SKM-1 (cell line): ENCODE results near the gene ANXA4.
A peak's percentile ranks its signal among the peaks of the same experiment; 100 is the strongest.
"Not testable (repeated sequence)": the region's sequence is repeated elsewhere in the genome, so short reads cannot be mapped to it uniquely, and the experiment has no call there.

Experiments
- DNase-seq: peaks from one replicate; lab custom pipeline; 2025; ENCODE audit not compliant: unreplicated experiment; lab: John Stamatoyannopoulos, UW

ANXA4 gene

DNA sequence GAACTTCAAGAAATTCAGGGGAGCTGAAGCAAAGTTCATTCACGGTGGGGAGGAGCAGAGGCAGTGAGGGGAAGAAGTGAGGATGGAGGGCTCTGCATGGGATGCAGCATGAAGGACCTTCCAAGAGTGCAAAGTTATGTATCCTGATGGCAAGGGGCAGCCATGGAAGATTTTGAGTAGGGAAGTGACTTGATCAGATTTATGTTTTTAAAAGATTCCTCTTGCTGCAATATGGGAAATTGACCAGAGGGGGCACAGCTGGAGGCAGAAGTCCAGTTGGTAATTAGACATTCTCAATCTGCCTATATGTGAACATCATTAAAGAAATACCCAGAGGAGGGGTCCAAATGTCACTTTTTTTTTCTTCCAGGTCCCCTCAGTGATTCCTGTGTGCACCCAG, 21.5 kb upstream of the ANXA4 start:
- peak; percentile 25 for DNase-seq

DNA sequence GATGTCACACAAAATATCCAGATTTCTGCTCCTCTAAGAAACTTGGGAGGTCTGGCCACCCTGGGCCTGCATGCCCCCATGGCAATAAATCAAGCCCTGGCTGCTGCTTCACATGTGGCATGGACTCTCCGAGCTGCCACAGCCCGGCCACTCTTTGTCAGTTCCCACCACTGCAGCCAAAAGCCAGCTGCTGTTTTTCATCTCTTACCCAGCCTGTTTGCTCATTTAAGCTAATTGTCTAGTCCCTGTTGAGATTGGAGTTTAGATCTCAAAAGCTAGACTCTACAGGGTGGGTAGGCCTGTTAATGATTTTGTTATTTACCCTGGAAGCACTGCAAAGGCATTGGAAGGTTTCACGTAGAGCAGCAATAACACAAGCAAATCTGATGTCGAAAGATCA, 20.9 kb upstream of the ANXA4 start:
- DNase-seq, result no peak

DNA sequence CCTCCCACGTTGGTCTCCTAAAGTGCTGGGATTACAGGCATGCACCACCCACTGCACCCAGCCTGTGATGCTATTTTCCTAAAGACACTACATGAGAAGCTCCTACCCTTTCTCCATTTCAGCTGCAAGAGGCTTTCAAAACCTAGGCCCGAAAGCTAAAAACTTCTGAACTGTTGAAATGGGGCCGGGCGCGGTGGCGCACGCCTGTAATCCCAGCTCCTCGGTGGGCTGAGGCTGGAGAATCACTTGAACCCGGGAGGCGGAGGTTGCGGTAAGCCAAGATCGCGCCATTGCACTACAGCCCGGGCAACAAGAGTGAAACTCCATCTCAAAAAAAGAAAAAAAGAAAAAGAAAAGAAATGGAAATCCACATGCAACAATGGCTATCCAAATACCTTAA, 18.1 kb upstream of the ANXA4 start:
- DNase-seq, result no peak

DNA sequence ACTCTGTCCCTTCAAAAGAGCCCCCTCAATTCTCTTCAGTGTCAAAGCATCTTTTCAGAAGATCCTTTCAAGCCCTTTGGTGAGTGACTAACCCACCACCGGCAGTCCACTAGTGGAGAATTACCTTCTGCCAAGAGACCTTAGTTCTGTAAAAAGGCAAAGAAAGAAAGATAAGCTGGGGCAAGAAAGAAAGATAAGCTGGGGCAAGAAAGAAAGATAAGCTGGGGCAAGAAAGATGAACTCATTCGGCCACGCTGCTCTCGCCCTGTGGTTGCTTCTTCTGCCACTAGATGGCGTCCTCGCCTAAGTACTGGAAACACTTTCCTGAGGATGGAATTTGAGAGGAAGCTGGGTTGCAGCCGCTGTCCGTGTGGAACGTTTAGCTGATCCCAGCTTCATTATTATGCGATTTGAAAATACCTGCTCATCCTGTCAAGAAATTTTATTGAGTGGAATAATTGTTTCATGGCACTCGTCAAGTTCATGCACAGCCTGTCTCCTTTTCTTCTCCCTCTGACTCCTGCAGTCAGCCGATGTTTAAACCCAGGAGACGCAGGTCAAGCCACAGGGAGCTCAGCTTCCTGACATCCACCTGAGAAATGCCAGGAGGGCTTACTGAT, 17.3 kb upstream of the ANXA4 start:
- peak; percentile 59 for DNase-seq

DNA sequence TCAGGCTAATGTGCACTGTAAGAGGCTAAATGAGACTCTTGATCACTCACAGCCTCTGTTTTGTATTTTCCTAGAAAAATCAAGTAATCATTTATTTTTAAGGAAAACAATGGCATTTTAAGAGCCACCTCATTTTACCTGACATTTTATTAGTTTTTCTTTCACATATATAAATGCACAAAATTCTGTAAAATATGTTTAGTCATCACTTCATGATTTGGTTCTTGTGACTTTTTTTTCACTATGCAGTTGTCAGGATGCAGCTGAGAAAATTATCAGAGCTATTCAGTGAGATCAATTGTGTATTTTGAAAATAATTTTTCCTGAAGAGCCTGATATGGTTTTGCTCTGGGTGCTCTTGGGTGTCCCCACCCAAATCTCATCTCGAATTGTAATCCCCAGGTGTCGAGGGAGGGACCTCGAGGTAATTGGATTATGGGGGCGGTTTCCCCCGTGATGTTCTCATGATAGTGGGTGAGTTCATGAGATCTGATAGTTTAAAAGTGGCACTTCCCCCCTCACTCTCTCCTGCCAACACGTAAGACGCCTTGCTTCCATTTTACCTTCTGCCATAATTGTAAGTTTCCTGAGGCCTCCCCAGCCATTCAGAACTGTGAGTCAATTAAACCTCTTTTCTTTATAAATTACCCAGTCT, 16.1 kb upstream of the ANXA4 start:
- no peak for DNase-seq

DNA sequence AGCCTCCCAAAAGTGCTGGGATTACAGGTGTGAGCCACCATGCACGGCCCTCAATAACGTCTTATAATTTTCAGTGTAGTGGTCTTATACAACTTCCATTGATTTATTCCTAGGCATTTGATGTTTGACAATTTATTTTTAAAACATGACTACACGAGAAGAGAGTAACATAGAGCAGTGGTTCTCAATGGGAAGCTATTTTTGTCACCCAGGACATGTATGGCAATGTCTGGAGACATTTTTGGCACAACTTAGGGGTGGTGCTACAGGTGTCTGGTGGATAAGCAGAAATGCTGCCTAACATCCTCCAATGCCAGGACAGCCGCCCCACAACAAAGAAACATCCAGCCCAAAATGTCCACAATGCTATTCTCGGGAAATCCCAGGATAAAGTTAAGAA, 12.7 kb upstream of the ANXA4 start:
- no peak for DNase-seq

DNA sequence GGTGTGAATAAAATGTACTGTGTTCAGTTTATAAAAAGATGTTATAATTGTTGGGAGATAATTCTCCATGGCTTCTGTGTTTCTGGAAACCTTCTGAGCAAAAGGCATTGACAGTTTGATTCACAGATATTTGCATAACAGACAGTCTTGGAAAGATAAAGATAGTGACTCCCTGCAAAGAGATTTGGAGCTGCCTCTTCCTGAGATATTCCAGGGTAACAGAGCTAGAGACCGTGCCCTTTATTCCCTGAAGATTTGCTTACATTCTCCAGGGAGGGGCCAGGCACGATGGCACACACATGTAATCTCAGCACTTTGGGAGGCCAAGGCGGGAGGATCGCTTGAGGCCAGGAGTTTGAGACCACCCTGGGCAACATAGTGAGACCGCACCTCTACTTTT, 12.2 kb upstream of the ANXA4 start:
- DNase-seq, result no peak

DNA sequence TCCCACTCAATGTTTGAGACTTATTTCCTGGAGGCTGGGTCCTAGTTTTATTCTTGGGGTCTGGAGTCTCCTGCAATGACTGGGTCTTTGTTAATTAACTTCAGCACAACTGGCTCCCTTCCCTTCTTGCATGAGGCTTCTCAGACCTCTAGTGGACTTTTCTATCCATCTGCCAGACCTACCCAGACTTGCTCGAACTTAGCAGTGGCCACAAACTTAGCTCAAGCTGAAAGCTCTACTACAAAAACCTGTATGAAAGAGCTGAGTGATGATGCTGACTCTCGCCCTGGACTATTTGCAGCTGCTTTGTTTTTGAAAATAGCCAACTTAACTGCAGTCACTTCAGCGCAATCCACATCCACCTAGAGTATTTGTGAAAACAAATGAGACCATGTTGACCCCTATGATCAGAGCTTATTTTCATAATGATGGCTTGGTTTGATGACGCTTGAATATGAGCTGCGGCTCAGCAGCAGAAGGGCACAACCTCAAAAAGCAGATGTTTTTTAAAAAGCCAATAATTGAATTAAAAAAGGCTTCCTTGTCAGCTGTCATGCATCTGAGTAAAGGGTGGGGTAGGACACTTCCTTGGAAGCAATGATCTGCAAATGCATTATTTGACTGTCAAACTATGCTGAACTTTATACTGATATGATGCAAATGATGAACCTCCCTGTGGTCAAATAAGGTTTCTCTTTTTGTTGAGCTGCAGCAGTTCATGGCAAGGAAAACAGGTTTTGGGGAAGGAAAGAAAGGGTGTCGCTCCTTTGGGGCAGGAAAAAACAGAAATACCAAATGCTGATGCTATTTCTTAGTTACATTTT, 10.6 kb upstream of the ANXA4 start:
- DNase-seq, result no peak

DNA sequence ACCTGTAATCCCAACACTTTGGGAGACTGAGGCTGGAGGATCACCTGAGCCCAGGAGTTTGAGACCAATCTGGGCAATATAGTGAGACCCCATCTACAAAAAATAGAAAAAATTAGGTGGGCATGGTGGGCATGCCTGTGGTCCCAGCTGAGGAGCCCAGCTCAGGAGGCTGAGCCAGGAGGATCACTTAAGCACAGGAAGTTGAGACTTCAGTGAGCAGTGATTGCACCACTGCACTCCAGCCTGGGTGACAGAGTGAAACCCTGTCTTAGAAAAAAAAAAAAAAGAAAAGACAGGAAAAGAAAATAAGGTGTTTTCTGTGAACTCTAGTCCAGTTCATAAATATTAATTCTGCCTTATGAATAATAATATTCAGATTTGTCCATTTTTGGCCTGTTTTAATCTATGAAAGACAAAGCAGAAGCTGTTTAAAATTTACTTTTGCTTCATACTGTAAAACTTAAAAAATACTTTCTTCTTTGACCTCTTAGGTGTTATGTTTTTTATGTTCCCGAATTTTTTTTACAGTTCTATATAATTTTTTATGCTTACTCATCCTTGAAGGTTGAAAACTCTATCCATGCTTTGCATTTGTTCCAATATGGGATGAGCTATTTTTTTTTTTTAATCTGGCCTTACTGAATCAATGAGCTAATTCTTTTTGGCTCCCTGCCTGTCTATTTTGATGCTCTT, 8.4 kb upstream of the ANXA4 start:
- no peak for DNase-seq

DNA sequence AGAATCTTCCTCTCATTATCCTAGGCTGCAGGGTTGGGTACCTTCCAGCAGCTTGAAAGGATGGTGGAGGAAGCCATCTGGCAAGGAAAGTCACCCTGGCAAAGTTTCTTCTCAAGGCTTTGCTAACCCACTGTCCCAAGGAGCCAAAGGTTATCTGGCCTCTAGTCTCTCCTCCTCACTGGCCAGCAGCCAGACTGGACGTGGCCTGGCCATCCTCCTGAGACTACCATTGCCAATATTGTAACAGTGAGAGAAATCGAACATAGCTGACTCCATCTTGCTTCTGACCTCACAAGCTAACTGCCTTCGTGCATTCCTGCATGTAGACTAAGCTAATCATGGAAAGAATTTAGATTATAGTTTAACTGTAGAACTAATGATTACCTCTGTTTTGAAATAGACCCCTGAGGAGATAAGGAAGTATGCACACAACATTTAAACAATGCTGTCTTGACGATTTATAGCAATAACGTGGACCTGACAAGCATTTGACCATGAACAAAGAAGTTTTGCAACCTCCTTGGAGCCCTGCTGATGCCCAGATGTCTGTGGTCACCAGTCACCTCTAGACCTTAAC, 7.8 kb upstream of the ANXA4 start:
- DNase-seq, result no peak

DNA sequence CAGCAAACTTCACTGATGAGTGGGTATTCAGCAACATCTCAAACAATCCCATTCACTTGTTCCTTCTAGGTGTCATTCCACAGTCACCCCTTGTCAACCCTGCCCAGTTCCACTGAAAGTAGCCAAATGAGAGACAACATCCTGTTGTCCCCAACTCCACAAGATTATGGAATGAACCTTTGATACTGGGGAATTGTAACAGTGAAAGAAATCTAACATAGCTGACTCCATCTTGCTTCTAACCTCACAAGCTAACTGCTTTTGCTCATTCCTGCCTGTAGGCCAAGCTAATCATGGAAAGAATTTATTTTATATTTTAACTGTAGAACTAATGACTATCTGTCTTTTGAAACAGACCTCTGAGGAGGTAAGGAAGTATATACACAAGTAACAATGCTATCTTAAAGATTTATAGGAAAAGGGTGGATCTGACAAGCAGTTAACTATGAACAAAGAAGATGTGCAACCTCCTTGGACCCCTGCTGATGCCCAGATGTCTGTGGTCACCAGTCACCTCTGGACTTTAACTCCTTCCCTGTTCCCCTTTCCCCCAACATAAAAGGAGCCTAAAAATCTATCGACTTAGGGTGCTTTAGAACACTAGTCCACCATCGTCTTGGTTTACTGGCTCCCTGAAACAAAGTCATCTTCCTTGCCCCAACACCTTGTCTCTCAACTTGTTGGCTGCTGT, 6.9 kb upstream of the ANXA4 start:
- DNase-seq, result no peak

DNA sequence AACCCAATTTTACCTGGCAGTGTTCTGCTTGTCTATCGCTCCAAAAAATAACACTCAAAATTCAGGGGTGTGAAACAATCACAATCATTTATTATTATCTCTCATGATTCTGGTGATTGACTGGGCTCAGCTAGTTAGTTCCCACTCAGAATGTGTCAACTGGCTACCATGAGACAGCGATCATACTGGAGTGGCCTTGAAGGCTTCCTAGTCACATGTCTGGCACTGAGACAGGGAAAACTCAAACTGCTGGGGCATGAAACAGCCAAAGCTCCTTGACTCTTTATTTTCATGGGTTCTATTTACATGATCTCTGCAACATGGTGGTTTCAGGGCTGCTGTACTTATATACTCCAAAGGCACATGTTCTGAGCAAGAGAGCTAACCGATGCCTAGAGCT, 6.2 kb upstream of the ANXA4 start:
- DNase-seq, result no peak

DNA sequence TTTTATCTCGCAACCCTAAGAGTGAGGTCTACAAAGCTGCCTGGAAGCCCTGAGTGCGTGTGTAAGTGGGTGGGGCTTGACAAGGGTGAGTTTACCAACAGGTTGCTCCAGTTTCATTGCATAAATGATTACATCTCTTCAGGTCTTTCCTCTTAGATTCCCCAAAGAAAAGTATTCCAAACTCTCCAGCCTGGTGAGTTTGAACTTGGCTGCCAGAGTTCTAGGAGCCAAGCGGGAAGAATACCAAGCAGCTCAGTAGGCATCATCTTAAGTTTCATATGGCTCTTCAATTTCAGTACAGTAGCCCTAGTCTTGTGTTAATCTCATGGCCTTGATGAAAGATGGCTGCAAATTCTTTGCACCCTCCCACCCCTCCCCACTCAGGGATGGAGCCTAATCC, 3.8 kb upstream of the ANXA4 start:
- DNase-seq, result not testable (repeated sequence)

DNA sequence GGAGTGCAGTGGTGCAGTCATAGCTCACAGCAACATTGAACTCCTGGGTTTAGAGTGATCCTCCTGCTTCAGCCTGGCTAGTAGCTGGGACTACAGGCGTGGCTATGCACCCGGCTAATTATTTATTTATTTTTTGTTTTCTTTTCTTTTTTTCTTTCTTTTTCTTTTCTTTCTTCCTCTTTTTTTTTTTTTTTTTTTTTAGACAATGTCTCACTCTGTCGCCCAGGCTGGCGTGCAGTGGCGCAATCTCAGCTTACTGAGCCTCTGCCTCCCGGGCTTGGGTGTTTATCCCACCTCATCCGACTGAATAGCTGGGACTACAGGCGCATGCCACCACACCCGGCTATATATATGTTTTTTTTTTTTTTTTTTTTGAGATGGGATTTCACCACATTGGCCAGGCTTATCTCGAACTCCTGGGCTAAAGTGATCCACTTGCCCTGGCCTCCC, 1.4 kb upstream of the ANXA4 start:
- DNase-seq, result no peak

DNA sequence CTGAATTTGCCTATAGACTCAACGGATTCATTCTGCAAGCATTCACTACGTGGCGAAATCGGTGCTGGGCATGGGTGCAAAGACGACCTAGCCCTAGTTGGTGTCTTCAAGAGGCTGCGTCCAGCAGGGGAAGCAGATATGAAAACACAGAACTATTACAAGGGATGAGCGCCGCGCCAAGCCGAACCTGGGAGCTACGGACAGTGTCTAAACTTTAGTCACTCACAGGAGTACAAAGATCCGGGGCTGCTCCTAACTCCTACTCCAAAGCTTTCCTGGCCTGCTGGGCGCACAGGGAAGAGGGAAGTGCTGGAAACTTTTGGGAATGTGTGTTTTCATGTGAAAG, 732 bp upstream of the ANXA4 start:
- peak; percentile 78 for DNase-seq

DNA sequence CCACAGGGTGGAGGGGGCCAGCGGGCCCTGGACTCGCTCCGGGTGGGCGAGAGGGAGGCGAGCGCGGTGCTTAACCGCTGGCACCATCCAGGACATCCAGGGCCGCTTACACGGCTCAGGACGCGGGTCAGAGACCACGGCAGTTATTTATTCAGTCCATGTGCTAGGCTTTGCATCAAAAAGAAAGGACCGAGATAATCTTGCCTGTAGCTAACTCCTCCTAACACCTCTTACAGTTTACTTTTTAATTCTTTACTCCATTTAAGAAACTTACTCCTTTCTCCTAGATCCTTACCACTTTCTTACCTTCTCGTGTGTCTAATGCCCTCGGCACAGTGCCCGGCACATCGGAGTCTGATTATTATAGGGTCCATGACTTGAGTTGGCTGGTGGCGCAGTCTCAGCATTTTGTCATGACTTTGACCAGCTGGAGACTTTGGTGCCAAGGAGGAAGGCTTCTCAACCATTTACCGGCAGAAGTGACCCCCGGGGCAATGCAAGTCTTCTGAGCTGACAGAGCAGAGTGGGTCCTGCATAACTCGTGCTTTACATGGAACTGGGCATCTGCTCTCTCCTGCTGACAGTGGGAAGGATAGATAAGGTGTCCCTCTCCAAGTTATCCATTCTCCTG, 503 bp downstream of the ANXA4 start:
- DNase-seq, result no peak

DNA sequence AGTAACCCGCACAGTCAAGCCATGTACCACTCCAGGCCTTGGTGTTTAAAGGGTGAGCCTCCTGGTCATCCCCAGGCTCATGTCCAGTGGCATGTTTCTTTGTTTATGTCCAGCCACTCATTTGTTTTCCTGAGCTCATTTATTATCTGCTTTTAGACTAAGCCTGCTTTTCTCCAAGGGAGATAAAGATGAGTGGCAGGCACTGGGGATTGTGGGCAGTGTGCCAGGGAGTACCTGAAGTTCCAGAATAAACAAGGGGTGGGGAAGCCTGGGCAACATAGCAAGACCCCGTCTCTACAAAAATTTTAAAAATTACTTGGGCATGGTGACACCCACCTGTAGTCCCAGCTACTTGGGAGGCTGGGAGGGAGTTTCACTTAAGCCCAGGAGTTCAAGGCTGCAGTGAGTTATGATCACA, 1.9 kb downstream of the ANXA4 start:
- DNase-seq, result no peak

DNA sequence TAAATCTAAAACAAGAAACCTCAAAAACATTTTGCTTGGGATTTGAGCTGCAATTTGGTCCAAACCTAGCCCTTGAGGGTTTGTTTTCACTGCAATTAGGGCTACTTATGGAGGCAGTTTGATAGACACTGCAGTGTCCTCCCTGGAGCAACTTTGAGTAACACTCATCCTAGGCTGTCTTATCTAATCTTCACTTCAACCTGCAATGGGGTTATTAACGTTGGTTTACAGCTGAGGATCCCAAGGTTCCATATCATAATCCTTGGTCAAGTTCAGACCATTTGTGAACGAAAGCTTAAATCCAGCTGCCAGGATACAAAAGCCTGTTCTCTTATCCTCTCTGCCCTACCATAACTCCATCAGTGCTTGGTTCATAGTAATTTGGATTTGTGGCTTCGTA, 2.5 kb downstream of the ANXA4 start:
- DNase-seq, result no peak

DNA sequence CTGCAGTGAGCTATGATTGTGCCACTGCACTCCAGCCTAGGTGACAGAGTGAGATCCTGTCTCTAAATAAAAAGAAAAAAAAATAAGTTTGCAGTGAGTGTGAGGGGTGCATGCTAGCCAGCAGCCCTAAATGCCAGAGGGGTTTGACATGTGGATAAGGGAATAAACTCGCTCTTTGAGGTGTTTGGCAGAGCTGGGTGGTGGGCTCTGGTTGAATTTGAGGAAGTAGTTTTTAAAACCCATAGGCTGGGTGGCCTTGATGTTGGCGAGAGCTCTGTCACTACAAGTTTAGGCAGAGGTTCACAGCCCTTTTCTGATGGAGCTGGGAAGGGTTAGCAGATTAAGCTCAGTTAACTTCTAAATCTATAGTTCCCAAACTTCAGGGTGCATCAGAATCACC, 3.1 kb downstream of the ANXA4 start:
- DNase-seq, result no peak

DNA sequence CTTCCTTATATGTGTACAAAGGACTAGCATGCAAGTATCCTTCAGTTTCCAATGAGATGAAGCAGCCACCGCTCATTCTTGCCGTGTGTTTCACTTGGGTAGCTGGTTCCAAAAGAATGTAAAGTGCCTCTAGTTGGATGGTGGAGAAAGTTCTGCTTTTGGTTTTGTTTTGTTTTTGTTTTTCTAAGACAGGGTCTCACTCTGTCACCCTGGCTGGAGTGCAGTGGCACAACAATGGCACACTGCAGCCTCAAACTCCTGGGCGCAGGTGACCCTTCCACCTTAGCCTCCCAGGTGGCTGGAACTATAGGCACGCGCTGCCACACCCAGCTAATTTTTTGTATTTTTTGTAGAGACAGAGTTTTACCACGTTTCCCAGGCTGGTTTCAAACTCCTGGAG, 8.3 kb downstream of the ANXA4 start:
- DNase-seq, result no peak
